Epithelial cell of esophagus (primary cell): ENCODE data around the gene TNFSF11.
A peak's percentile ranks its signal among the peaks of the same experiment; 100 is the strongest.

Source experiments
- DNase-seq: peaks from one replicate; pipeline ENCODE4 v3.0.0; 2010; ENCODE audit warnings: low read depth
- H3K4me3 ChIP-seq: 2 replicates; pipeline ENCODE4 v1.5.1; 2011; ENCODE audit warnings: mild to moderate bottlenecking, low read length, control low read depth
- CTCF ChIP-seq: IDR thresholded peaks from 2 replicates; pipeline ENCODE4 v1.5.1; 2011; ENCODE audit warnings: low read depth, mild to moderate bottlenecking, low read length, control low read depth, inconsistent platforms; ENCODE audit not compliant: insufficient read depth; ENCODE audit errors: missing control alignments

TNFSF11 gene

GRCh38 chr13:42625611-42626010 is 51.7 kb downstream of the TNFSF11 start:
- no peak overlapping the region for H3K4me3 ChIP-seq
- no peak for TF ChIP-seq CTCF
- DNase-seq = no peak

- peak; percentile 84 for DNase-seq
- no peak overlapping the region for H3K4me3 ChIP-seq
- no peak for TF ChIP-seq CTCF
Measured at GRCh38 chr13:42626176-42626860, 52.4 kb downstream of the TNFSF11 start.

GRCh38 chr13:42628666-42629065 is 54.7 kb downstream of the TNFSF11 start:
- H3K4me3 ChIP-seq = no peak overlapping the region
- no peak for DNase-seq
- no peak for TF ChIP-seq CTCF

GRCh38 chr13:42631181-42631580 is 57.2 kb downstream of the TNFSF11 start:
- no peak for TF ChIP-seq CTCF
- DNase-seq = no peak
- no peak overlapping the region for H3K4me3 ChIP-seq

- no peak overlapping the region for H3K4me3 ChIP-seq
- TF ChIP-seq CTCF = no peak
- DNase-seq = no peak
Measured at GRCh38 chr13:42633495-42633894, 59.5 kb downstream of the TNFSF11 start.

- TF ChIP-seq CTCF = no peak
- no peak for DNase-seq
- H3K4me3 ChIP-seq = no peak overlapping the region
Measured at GRCh38 chr13:42638101-42638500, 64.1 kb downstream of the TNFSF11 start.

- no peak overlapping the region for H3K4me3 ChIP-seq
- no peak for TF ChIP-seq CTCF
- no peak for DNase-seq
Measured at GRCh38 chr13:42638886-42639285, 64.9 kb downstream of the TNFSF11 start.
